Fibroblast of pulmonary artery (primary cell): ENCODE results near the gene NSMF.
"Not testable (repeated sequence)": the region's sequence is repeated elsewhere in the genome, so short reads cannot be mapped to it uniquely, and the experiment has no call there.

Experiments used
- DNase-seq: peaks from one replicate; pipeline ENCODE4 v3.0.0-alpha.2; 2010; ENCODE audit warnings: low read depth
- H3K4me3 ChIP-seq: replicated peaks from 2 replicates; pipeline ENCODE4 v1.5.1; 2011; ENCODE audit warnings: low read depth, mild to moderate bottlenecking, control low read depth, low read length, moderate library complexity
- TF ChIP-seq, protein P1 (sequence below): IDR thresholded peaks from 2 replicates; pipeline ENCODE4 v1.5.1; 2011; ENCODE audit warnings: mild to moderate bottlenecking, control low read depth, low read length, inconsistent platforms; ENCODE audit errors: missing control alignments

The NSMF gene

DNA sequence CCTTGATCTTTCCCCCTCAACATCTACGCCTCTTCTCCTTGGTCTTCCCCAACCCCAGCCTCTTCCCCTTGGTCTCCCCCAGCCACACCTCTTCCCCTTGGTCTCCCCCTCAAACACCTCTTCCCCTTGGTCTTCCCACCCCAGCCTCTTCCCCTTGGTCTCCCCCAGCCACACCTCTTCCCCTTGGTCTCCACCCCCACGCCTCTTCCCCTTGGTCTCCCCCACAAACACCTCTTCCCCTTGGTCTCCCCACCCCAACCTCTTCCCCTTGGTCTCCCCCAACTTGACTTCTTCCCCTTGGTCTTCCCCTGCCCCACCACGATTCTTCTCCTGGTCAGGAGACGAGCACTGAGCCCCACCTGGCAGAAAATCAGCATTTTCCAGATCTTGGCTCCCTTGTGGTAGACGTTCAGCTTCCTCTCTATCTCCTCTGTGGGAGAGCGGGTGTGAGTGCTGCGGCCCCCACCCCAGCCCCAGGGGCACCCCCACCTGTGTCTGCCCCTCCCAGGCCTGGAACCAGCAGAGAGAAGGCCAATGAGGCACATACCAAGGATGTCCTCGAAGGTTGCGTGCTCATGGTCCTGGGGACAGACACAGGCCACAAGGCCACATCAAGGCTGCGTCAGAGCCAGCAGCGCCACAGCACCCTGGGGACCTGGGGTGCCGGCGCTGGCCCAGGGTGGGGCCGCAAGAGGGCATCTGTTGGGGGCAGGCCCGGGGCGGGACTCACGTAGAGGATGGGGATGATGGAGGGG is 7.0 kb downstream of the NSMF start:
- TF ChIP-seq, protein P1, sequence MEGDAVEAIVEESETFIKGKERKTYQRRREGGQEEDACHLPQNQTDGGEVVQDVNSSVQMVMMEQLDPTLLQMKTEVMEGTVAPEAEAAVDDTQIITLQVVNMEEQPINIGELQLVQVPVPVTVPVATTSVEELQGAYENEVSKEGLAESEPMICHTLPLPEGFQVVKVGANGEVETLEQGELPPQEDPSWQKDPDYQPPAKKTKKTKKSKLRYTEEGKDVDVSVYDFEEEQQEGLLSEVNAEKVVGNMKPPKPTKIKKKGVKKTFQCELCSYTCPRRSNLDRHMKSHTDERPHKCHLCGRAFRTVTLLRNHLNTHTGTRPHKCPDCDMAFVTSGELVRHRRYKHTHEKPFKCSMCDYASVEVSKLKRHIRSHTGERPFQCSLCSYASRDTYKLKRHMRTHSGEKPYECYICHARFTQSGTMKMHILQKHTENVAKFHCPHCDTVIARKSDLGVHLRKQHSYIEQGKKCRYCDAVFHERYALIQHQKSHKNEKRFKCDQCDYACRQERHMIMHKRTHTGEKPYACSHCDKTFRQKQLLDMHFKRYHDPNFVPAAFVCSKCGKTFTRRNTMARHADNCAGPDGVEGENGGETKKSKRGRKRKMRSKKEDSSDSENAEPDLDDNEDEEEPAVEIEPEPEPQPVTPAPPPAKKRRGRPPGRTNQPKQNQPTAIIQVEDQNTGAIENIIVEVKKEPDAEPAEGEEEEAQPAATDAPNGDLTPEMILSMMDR = no peak
- H3K4me3 ChIP-seq = no peak overlapping the region
- DNase-seq = no peak

GRCh38 chr9:137451264-137452005 is 7.7 kb downstream of the NSMF start:
- DNase-seq, H3K4me3 ChIP-seq: not testable (repeated sequence)

DNA sequence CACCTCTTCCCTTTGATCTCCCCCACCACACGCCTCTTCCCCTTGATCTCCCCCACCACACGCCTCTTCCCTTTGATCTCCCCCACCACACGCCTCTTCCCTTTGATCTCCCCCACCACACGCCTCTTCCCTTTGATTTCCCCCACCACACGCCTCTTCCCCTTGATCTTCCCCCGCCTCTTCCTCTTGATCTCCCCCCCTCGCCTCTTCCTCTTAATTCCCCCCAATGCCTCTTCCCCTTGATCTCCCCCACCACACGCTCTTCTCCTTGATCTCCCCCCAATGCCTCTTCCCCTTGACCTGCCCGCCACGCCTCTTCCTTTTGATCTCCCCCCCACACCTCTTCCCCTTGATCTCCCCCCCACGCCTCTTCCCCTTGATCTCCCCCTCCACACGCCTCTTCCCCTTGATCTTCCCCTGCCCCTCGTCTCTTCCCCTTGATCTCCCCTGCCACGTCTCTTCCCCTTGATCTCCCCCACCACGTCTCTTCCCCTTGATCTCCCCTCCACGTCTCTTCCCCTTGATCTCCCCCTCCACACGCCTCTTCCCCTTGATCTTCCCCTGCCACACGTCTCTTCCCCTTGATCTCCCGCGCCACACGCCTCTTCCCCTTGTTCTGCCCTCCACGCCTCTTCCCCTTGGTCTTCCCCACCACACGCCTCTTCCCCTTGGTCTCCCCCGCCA is 8.5 kb downstream of the NSMF start:
- not testable (repeated sequence) for H3K4me3 ChIP-seq, DNase-seq

DNA sequence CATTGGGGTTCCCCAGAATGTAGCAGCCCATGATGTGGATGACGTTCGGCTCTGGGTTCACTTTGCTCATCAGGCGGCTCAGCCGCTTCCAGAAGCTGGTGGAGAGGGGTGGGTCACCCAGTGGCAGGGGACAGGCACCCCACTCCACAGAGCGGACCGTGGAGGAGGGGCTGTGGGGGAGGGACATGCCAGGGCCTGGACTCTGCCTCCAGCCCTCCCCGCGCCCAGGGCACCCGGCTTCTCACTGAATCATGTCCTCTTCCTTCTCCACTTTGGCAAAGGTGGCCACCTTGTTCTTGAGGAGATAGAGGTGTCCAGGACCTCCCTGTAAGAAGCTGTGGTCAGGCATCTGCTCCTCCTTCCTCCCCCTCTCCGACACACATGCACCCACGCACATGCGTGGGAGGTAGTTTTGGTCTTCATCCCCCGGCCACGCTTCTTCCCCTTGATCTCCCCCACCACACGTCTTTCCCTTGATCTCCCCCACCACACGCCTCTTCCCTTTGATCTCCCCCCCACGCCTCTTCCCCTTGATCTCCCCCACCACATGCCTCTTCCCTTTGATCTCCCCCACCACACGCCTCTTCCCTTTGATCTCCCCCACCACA is 9.1 kb downstream of the NSMF start:
- no peak for DNase-seq
- no peak overlapping the region for H3K4me3 ChIP-seq
- TF ChIP-seq, protein P1 = no peak

GRCh38 chr9:137449081-137449844 is 9.9 kb downstream of the NSMF start:
- no peak overlapping the region for H3K4me3 ChIP-seq
- TF ChIP-seq, protein P1 = no peak
- no peak for DNase-seq

DNA sequence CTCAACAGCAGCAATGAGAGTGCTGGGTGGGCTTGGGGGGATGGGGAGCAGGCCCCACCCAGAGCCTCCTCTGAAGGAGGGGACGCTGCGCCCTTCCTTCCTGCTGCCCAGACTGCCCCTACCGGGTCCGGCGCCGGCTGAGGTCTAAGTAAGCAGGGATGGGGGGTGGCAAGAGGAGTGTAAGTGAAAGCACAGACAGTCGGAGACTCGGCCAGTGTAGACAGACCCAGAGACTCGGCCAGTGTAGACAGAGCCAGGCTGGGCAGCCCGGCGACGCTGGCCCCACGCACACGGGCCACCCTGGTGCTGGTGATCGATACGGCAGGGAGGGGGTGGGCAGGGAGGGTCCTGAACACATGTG is 10.6 kb downstream of the NSMF start:
- H3K4me3 ChIP-seq = no peak overlapping the region
- DNase-seq = no peak
- TF ChIP-seq, protein P1 = no peak

GRCh38 chr9:137447722-137448601 is 11.2 kb downstream of the NSMF start:
- DNase-seq = no peak
- TF ChIP-seq, protein P1 = no peak
- no peak overlapping the region for H3K4me3 ChIP-seq
